ENCODE results near the gene SEMA4G.
"Not testable (repeated sequence)": the region's sequence is repeated elsewhere in the genome, so short reads cannot be mapped to it uniquely, and the experiment has no call there.

The SEMA4G gene

GRCh38 chr10:100970914-100971811 lies 1.9 kb downstream of the SEMA4G start:
- no peak for DNase-seq (ENCODE audit: low spot score)
- FAIRE-seq = peak; percentile 25

- FAIRE-seq (no peak), DNase-seq (ENCODE audit: low spot score) (no peak)
Observed at GRCh38 chr10:100972115-100972903, 3.0 kb downstream of the SEMA4G start.

- DNase-seq (ENCODE audit: low spot score) (no peak), FAIRE-seq (no peak)
Observed at GRCh38 chr10:100972904-100973535, 3.7 kb downstream of the SEMA4G start.

GRCh38 chr10:100975397-100975796 lies 6.1 kb downstream of the SEMA4G start:
- not testable (repeated sequence) for FAIRE-seq; DNase-seq (ENCODE audit: low spot score)

GRCh38 chr10:100976906-100977305 lies 7.6 kb downstream of the SEMA4G start:
- DNase-seq (ENCODE audit: low spot score) (no peak), FAIRE-seq (no peak)

GRCh38 chr10:100977436-100977835 lies 8.1 kb downstream of the SEMA4G start:
- DNase-seq (ENCODE audit: low spot score) (no peak), FAIRE-seq (no peak)

GRCh38 chr10:100978121-100978900 lies 9.0 kb downstream of the SEMA4G start:
- no peak for FAIRE-seq
- no peak for DNase-seq (ENCODE audit: low spot score)

- DNase-seq (ENCODE audit: low spot score) = no peak
- FAIRE-seq = no peak
Observed at GRCh38 chr10:100978901-100979195, 9.5 kb downstream of the SEMA4G start.

GRCh38 chr10:100979791-100980272 lies 10.5 kb downstream of the SEMA4G start:
- no peak for DNase-seq (ENCODE audit: low spot score)
- FAIRE-seq = no peak

- FAIRE-seq (no peak), DNase-seq (ENCODE audit: low spot score) (no peak)
Observed at GRCh38 chr10:100980311-100980710, 11.0 kb downstream of the SEMA4G start.

GRCh38 chr10:100980711-100981110 lies 11.4 kb downstream of the SEMA4G start:
- FAIRE-seq = no peak
- DNase-seq (ENCODE audit: low spot score) = no peak

- FAIRE-seq = no peak
- peak; percentile 74 for DNase-seq (ENCODE audit: low spot score)
Observed at GRCh38 chr10:100981178-100981772, 12.0 kb downstream of the SEMA4G start.

- DNase-seq (ENCODE audit: low spot score) (no peak), FAIRE-seq (no peak)
Observed at GRCh38 chr10:100982916-100983830, 13.9 kb downstream of the SEMA4G start.

GRCh38 chr10:100983868-100984671 lies 14.8 kb downstream of the SEMA4G start:
- FAIRE-seq = no peak

GRCh38 chr10:100984672-100985177 lies 15.4 kb downstream of the SEMA4G start:
- DNase-seq (ENCODE audit: low spot score) (no peak), FAIRE-seq (no peak)

More at GRCh38 chr10:100983868-100984671, 14.8 kb downstream of the SEMA4G start:
- DNase-seq (ENCODE audit: low spot score) = no peak

GRCh38 chr10:100985336-100985735 lies 16.0 kb downstream of the SEMA4G start:
- DNase-seq (ENCODE audit: low spot score) = no peak
- FAIRE-seq = no peak

GRCh38 chr10:100986623-100986951 lies 17.3 kb downstream of the SEMA4G start:
- DNase-seq (ENCODE audit: low spot score) (no peak), FAIRE-seq (no peak)

- FAIRE-seq = no peak
- peak; percentile 52 for DNase-seq (ENCODE audit: low spot score)
Observed at GRCh38 chr10:100986952-100987684, 17.8 kb downstream of the SEMA4G start, which contains the start of the genes MRPL43 and TWNK. MRPL43 (minus strand) TSS chr10:100987497; CDS start chr10:100987443, 54 bp downstream. TWNK (plus strand) TSS chr10:100987543; CDS start chr10:100988211, 668 bp downstream.

Measured in RCC 7860 (cell line).